Stomach (tissue), 9 donors: ENCODE measurements around the gene TTLL4. TPM values are rescaled to one million over a fixed set of nuclear protein-coding genes. Genes with fewer than 3 reads are reported as not detected.

Experiments
- DNase-seq, 2 donors: peaks; one replicate each; pipeline versions ENCODE4 v3.0.0 to v3.0.0-alpha.2; 2013 to 2019
- H3K27ac ChIP-seq, 5 donors: fragments of 200-600 bp in 4 of 5; sonication (generic) in 4 of 5; one replicate each; pipeline ENCODE4 v1.5.1; 2013 to 2019; ENCODE audit warnings: mild to moderate bottlenecking in 1 of 5, moderate library complexity in 1 of 5
- H3K27me3 ChIP-seq, 3 donors: fragments of 200-600 bp; sonication (generic); one replicate each; pipeline ENCODE4 v1.5.1; 2017 to 2019; ENCODE audit warnings: mixed run types in 1 of 3
- H3K36me3 ChIP-seq, 4 donors: fragments of 200-600 bp; sonication (generic); 1 replicate in 3 of 4; 2 replicates in 1 of 4; pipeline ENCODE4 v1.5.1; 2016 to 2019
- H3K4me1 ChIP-seq, 4 donors: fragments of 200-600 bp; sonication (generic); one replicate each; pipeline ENCODE4 v1.5.1; 2016 to 2019
- H3K4me3 ChIP-seq, 4 donors: fragments of 200-600 bp; sonication (generic) in 3 of 4; one replicate each; pipeline ENCODE4 v1.5.1; 2016 to 2019; ENCODE audit warnings: mild to moderate bottlenecking in 1 of 4
- H3K9me3 ChIP-seq, 4 donors: fragments of 200-600 bp; sonication (generic); one replicate each; pipeline ENCODE4 v1.5.1; 2016 to 2019
- EP300 ChIP-seq: sonication (generic); formaldehyde crosslinking; IDR thresholded peaks from one replicate; pipeline ENCODE4 v1.6.1; 2017; ENCODE audit warnings: antibody characterized with exemption
- POLR2A ChIP-seq, 4 donors: fragments of 450-650 bp; IDR thresholded peaks; one replicate each; pipeline ENCODE4 v1.6.1; 2016; ENCODE audit warnings: antibody characterized with exemption in 4 of 4, control low read depth in 2 of 4, mild to moderate bottlenecking in 1 of 4, moderate library complexity in 1 of 4
- POLR2AphosphoS5 ChIP-seq, 3 donors: sonication (generic); formaldehyde crosslinking; IDR thresholded peaks; one replicate each; pipeline ENCODE4 v1.6.1; 2016; ENCODE audit warnings: antibody characterized with exemption in 3 of 3
- WGBS, 5 donors: extraction: QIAGEN DNeasy Blood & Tissue Kit in 3 of 5; methylation state at CpG; one replicate each; pipeline versions ENCODE4 v1.1.5 to v1.1.7; 2013 to 2018; 5-methylcytosine and 5-hydroxymethylcytosine counted together
- intact Hi-C: fragments of 100-400 bp; cut with DNase I; formaldehyde crosslinking; loops from one replicate; pipeline ENCODE4 v1.15.1; 2023; ENCODE audit warnings: low total_unique reads
- polyA plus RNA-seq, 3 donors: library from polyadenylated mRNA; stranded (reverse); fragments of 200-250 nt; gene quantifications; one replicate each; pipeline ENCODE4 v1.2.3, GENCODE V29; 2013
- total RNA-seq, 5 donors: library from RNA; depleted of rRNA; stranded (reverse); fragments of >200 nt; gene quantifications; one replicate each; pipeline versions ENCODE4 v1.1.0 to v1.2.3, GENCODE V29; 2014 to 2016
- TF ChIP-seq, protein P1 (sequence below), 7 experiments: fragments of 450-650 bp in 4 of 7; fragments of 200-600 bp in 3 of 7; sonication (generic) in 3 of 7; IDR thresholded peaks; one replicate each; pipeline ENCODE4 v1.5.1; 2016 to 2019; ENCODE audit warnings: antibody characterized with exemption in 7 of 7, control low read depth in 2 of 7, mild to moderate bottlenecking in 1 of 7
- donor health status: healthy with polysubstance abuse.
- donor health status: Bipolar disorder and iron deficiency.
- donor health status: healthy.

Gene TTLL4
- total and polyA plus RNA-seq, 8 donors, result 8.8 to 139 (median 13.9) TPM

DNA sequence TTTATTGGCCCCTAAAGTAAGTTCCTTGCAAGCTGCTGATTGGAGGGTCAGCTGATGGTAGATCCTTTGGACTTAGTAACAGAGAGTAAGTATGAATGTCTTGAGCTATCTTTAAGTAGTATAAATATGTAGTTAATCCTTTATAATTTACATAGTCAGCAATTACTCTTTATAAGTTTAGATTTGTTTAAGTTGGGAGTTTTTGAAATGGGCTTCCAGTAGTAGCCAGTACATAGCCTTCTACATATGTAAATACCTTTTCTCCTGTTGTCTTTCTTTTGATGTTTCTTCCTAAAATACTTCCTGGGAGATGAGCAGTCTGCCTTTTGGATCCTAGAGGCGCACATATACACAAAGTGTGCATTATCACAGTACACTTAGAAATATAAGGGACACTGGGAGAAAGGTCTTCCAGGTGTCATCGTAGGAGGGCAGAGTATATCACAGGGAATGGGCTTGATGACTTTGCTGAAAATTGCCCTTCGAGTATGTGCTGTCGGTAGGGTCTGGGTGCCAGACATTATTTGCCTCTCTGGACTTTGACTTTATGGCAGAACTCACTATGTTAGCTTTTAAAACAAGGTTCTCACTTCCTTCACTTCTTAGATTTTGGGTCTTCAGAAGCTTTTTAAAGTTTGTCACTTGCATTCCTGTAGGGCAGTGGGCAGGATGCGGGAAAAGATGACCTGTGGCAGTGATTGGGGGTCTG is 21.6 kb downstream of the TTLL4 start:
- TF ChIP-seq, protein P1, sequence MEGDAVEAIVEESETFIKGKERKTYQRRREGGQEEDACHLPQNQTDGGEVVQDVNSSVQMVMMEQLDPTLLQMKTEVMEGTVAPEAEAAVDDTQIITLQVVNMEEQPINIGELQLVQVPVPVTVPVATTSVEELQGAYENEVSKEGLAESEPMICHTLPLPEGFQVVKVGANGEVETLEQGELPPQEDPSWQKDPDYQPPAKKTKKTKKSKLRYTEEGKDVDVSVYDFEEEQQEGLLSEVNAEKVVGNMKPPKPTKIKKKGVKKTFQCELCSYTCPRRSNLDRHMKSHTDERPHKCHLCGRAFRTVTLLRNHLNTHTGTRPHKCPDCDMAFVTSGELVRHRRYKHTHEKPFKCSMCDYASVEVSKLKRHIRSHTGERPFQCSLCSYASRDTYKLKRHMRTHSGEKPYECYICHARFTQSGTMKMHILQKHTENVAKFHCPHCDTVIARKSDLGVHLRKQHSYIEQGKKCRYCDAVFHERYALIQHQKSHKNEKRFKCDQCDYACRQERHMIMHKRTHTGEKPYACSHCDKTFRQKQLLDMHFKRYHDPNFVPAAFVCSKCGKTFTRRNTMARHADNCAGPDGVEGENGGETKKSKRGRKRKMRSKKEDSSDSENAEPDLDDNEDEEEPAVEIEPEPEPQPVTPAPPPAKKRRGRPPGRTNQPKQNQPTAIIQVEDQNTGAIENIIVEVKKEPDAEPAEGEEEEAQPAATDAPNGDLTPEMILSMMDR (IDR thresholded peaks at IDR 0.05), result no peak
- TF ChIP-seq EP300 (no peak), POLR2A (IDR thresholded peaks at IDR 0.05) (no peak), POLR2AphosphoS5 (IDR thresholded peaks at IDR 0.05) (no peak)
- no peaks in the 10 kb centered on the region for H3K27me3 ChIP-seq
- H3K36me3 ChIP-seq, result peaks cover 0 to 11% (median 9%) of the 10 kb centered on the region in 4 donors
- DNase-seq, result no peak
- H3K4me1 ChIP-seq, result peaks cover 4 to 40% (median 18%) of the 10 kb centered on the region in 4 donors
- H3K27ac ChIP-seq, result peak overlapping the region in 4 of 5 donors; percentile 6 to 75 (median 58)
- WGBS, 5 donors, result 85 to 96% (median 96%) methylated on average over 5 of the region's 5 CpGs
- peaks cover 0 to 4% (median 1%) of the 10 kb centered on the region in 4 donors for H3K9me3 ChIP-seq
- H3K4me3 ChIP-seq, result no peak overlapping the region
- intact Hi-C loops, result no loop called here

DNA sequence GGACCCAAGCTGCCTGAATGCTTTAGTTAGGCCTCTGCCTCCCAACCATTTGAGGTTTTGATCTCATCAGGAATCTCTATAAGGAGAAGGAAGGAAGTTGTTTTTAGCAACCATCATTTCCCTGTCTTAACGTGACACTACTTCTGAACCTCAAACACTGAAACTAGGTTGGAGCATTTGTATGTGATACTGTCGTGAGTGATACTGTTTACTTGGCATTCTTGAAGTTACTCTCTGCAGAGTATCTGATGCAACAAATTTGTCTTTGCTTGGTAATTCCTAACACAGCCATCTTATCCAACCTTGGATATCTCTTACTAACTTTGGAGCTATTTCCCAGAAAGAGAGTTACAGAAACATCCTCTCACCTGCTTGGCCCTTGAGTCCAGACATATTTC is 22.1 kb downstream of the TTLL4 start:
- no peak for DNase-seq
- peaks cover 3 to 14% (median 11%) of the 10 kb centered on the region in 4 donors for H3K36me3 ChIP-seq
- peaks cover 4 to 40% (median 18%) of the 10 kb centered on the region in 4 donors for H3K4me1 ChIP-seq
- WGBS, 5 donors, result 60 to 83% (median 68%) methylated on average over 2 of the region's 2 CpGs
- TF ChIP-seq, protein P1 (IDR thresholded peaks at IDR 0.05), result no peak
- TF ChIP-seq POLR2AphosphoS5 (IDR thresholded peaks at IDR 0.05), result no peak
- TF ChIP-seq EP300, result no peak
- TF ChIP-seq POLR2A (IDR thresholded peaks at IDR 0.05), result no peak
- no peaks in the 10 kb centered on the region for H3K9me3 ChIP-seq
- H3K27ac ChIP-seq, result peak overlapping the region in 4 of 5 donors; percentile 14 to 75 (median 58)
- no peaks in the 10 kb centered on the region for H3K27me3 ChIP-seq
- no peak overlapping the region for H3K4me3 ChIP-seq
- intact Hi-C loops, result no loop called here

DNA sequence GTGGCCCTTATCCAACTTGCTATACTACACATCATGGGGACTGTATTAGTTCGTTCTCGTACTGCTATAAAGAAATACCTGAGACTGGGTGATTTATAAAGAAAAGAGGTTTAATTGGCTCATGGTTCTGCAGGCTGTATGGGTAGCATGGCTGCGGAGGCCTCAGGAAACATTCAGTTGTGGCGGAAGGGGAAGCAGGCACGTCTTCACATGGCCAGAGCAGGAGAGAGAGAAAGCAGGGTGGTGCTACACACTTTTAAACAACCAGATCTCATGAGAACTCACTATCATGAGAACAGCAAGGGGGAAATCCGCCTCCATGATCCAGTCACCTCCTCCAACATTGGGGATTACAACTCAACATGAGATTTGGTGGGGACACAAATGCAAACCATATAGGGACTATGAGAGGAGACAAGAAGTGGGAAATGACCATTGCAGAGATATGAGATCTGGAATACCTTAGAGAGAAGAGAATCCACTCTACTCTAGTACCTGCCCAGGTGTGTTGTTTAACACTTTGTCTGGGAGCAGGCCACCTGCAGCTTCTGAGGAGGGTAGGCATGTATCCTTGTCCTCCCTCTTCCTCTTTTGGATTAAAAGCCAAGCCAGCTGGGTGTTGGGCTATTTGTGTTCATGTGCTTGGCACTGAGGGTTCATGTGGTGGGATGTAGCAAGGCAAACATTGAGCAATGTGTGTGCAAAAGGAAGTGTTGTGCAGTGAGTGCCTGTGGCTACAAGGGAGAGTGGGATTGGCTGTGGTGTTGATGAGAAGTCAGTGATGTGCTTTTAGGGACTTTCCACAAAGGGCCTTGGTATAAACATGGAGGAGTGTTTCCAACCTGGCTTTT is 22.8 kb downstream of the TTLL4 start:
- Histone ChIP-seq H3K27me3 (no peaks in the 10 kb centered on the region), H3K4me1 (peaks cover 4 to 40% (median 18%) of the 10 kb centered on the region in 4 donors), H3K36me3 (peaks cover 10 to 18% (median 13%) of the 10 kb centered on the region in 4 donors), H3K4me3 (no peak overlapping the region), H3K9me3 (no peaks in the 10 kb centered on the region), H3K27ac (peak overlapping the region in 3 of 5 donors; percentile 14 to 75 (median 39))
- WGBS, 5 donors, result 77 to 96% (median 84%) methylated on average over 6 of the region's 6 CpGs
- intact Hi-C loops, result no loop called here
- TF ChIP-seq EP300, result no peak
- TF ChIP-seq POLR2AphosphoS5 (IDR thresholded peaks at IDR 0.05), result peak in 2 of 3 donors; percentile 19 to 60
- DNase-seq, result peak; percentile 30 to 34

DNA sequence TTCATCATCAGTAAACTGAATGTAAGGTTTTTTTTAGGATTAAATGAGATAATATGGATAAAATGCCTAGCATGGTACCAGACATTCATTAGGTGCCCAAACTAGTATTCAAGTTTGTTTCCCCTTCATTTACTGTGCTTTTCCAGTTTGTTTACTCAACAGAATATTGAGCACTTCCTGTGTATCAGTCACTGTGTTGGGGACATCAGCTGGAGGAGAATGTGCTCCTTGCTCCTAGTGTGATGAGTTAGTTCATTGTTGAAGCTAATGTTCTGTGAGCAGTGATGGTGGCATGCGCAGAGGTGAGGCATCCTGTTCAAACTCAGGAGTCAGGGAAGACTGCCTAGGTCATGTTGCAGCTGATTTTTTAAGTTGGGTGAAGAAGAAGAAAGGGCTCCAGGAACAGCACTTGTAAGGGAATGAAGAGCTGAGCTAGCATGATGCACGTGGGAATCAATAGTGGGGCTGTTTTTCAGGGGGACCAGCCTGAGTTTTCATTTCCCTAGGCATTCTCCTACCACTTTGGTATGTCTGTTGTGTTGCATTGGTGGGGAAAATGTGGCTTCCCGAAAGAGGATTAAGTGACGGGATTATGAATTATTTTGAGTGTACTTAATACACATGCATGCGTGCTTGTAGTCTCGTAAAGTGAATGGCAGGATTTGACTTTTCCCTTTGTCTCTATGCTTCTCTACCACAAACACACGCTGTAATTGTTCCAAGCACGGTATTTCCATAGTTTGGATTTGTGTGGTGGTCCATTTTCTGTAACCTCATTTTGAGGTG is 23.7 kb downstream of the TTLL4 start:
- Histone ChIP-seq H3K9me3 (no peaks in the 10 kb centered on the region), H3K36me3 (peaks cover 12 to 27% (median 22%) of the 10 kb centered on the region in 4 donors), H3K27me3 (no peaks in the 10 kb centered on the region), H3K4me3 (no peak overlapping the region), H3K27ac (peak overlapping the region in 2 of 5 donors; percentile 39 to 75), H3K4me1 (peaks cover 4 to 40% (median 18%) of the 10 kb centered on the region in 4 donors)
- no peak for DNase-seq
- intact Hi-C loops, result no loop called here
- WGBS, 5 donors, result 92 to 98% (median 96%) methylated on average over 8 of the region's 8 CpGs
- no peak for TF ChIP-seq POLR2A (IDR thresholded peaks at IDR 0.05)
- no peak for TF ChIP-seq EP300
- TF ChIP-seq, protein P1 (IDR thresholded peaks at IDR 0.05), result no peak
- no peak for TF ChIP-seq POLR2AphosphoS5 (IDR thresholded peaks at IDR 0.05)
